Liver (tissue), 3 donors: Measurements from ENCODE around the gene GIMAP8.

ENCODE experiments used
- ATF3 ChIP-seq: IDR thresholded peaks from 2 replicates; pipeline ENCODE4 v1.6.1; 2016; ENCODE audit warnings: antibody characterized with exemption
- CTCF ChIP-seq: fragments of 150-350 bp; IDR thresholded peaks from 2 replicates; pipeline ENCODE4 v1.5.1; 2017; ENCODE audit warnings: improper control_type of control experiment, low read depth, low read length; ENCODE audit not compliant: missing input control
- EGR1 ChIP-seq, 2 donors: IDR thresholded peaks; 2 replicates each; pipeline ENCODE4 v1.6.1; 2016 to 2018; ENCODE audit warnings: antibody characterized with exemption in 2 of 2, low read depth in 2 of 2
- FOXA1 ChIP-seq: IDR thresholded peaks from 2 replicates; pipeline ENCODE4 v1.6.1; 2016; ENCODE audit warnings: antibody characterized with exemption
- GABPA ChIP-seq, 2 donors: IDR thresholded peaks in 1 of 2; conservative IDR thresholded peaks in 1 of 2; 2 replicates each; pipeline ENCODE4 v1.6.1; 2016; ENCODE audit warnings: antibody characterized with exemption in 2 of 2, mild to moderate bottlenecking in 1 of 2, moderate library complexity in 1 of 2
- JUND ChIP-seq, 2 donors: IDR thresholded peaks; 2 replicates each; pipeline ENCODE4 v1.6.1; 2016; ENCODE audit warnings: antibody characterized with exemption in 2 of 2
- MAX ChIP-seq: IDR thresholded peaks from 2 replicates; pipeline ENCODE4 v1.6.1; 2016; ENCODE audit warnings: antibody characterized with exemption
- NR2F2 ChIP-seq: IDR thresholded peaks from 2 replicates; pipeline ENCODE4 v1.6.1; 2016; ENCODE audit warnings: antibody characterized with exemption
- RAD21 ChIP-seq, 2 donors: IDR thresholded peaks; 2 replicates each; pipeline ENCODE4 v1.6.1; 2016; ENCODE audit warnings: antibody characterized with exemption in 2 of 2, mild to moderate bottlenecking in 2 of 2
- REST ChIP-seq: IDR thresholded peaks from 2 replicates; pipeline ENCODE4 v1.6.1; 2016; ENCODE audit warnings: antibody characterized with exemption, mild to moderate bottlenecking
- RXRA ChIP-seq, 2 donors: IDR thresholded peaks; 2 replicates each; pipeline ENCODE4 v1.6.1; 2017 to 2018; ENCODE audit warnings: antibody characterized with exemption in 2 of 2, mild to moderate bottlenecking in 1 of 2
- SP1 ChIP-seq: IDR thresholded peaks from 2 replicates; pipeline ENCODE4 v1.6.1; 2018; ENCODE audit warnings: antibody characterized with exemption, mild to moderate bottlenecking
- TAF1 ChIP-seq: conservative IDR thresholded peaks from 2 replicates; pipeline ENCODE4 v1.6.1; 2016; ENCODE audit warnings: antibody characterized with exemption, mild to moderate bottlenecking
- YY1 ChIP-seq: IDR thresholded peaks from 2 replicates; pipeline ENCODE4 v1.6.1; 2016; ENCODE audit warnings: antibody characterized with exemption, mild to moderate bottlenecking
- donor health status: healthy.
- donor health status: healthy.

GRCh38 chr7:150466477-150466876, 16.0 kb downstream of the GIMAP8 start:
- TF ChIP-seq RAD21 (IDR thresholded peaks at IDR 0.05): no peak
- no peak for TF ChIP-seq CTCF
- no peak for TF ChIP-seq ATF3
- no peak for TF ChIP-seq YY1
- no peak for TF ChIP-seq TAF1
- no peak for TF ChIP-seq MAX
- no peak for TF ChIP-seq EGR1 (IDR thresholded peaks at IDR 0.05; ENCODE audit: low read depth in 2 of 2)
- no peak for TF ChIP-seq NR2F2
- no peak for TF ChIP-seq FOXA1
- no peak for TF ChIP-seq REST
- no peak for TF ChIP-seq SP1
- no peak for TF ChIP-seq GABPA (IDR thresholded peaks at IDR 0.05 in 1 of 2, conservative IDR thresholded peaks at IDR 0.05 in 1 of 2)
- TF ChIP-seq JUND (IDR thresholded peaks at IDR 0.05): no peak
- no peak for TF ChIP-seq RXRA (IDR thresholded peaks at IDR 0.05)
